ENCODE results near the gene IGF1R.

DNA sequence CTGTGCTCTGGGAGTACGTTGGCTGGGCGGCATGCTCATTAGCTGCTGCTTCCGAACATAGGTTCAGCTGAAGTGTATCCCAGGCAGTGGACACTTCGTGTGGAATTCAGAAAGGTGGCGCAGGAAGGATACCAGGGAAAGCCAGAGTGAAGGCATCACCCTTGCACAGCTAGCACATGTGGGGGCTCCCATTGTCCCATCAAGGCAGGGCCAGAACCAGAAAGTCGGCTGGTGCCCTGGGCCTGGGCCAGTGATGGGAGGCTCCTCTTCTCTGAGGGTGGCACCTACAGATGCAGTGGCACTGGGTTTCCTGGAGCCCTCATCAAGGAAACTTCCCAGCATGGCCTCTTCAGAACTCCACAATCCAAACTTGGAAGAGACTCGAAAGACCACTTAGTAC is 302.7 kb downstream of the IGF1R start:
- TF ChIP-seq, protein P1, sequence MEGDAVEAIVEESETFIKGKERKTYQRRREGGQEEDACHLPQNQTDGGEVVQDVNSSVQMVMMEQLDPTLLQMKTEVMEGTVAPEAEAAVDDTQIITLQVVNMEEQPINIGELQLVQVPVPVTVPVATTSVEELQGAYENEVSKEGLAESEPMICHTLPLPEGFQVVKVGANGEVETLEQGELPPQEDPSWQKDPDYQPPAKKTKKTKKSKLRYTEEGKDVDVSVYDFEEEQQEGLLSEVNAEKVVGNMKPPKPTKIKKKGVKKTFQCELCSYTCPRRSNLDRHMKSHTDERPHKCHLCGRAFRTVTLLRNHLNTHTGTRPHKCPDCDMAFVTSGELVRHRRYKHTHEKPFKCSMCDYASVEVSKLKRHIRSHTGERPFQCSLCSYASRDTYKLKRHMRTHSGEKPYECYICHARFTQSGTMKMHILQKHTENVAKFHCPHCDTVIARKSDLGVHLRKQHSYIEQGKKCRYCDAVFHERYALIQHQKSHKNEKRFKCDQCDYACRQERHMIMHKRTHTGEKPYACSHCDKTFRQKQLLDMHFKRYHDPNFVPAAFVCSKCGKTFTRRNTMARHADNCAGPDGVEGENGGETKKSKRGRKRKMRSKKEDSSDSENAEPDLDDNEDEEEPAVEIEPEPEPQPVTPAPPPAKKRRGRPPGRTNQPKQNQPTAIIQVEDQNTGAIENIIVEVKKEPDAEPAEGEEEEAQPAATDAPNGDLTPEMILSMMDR (IDR thresholded peaks at IDR 0.05): no peak
- TF ChIP-seq EZH2 (IDR thresholded peaks at IDR 0.05): no peak

Data from neural progenitor cell (in vitro differentiated cells).